NCI-H146 treated with DMSO at 0.1 percent for 48 hours (cell line): ENCODE data around the gene ITGA3.

Experiments used
- DNase-seq: peaks from one replicate; lab custom pipeline; 2025; ENCODE audit not compliant: unreplicated experiment; lab: John Stamatoyannopoulos, UW

The ITGA3 gene

GRCh38 chr17:50090971-50091917 is 35.3 kb downstream of the ITGA3 start:
- DNase-seq = no peak

GRCh38 chr17:50091918-50092285 is 36.0 kb downstream of the ITGA3 start:
- DNase-seq = no peak

- no peak for DNase-seq
Measured at GRCh38 chr17:50093246-50093645, 37.3 kb downstream of the ITGA3 start.

- DNase-seq = no peak
Measured at GRCh38 chr17:50093807-50094206, 37.9 kb downstream of the ITGA3 start.

GRCh38 chr17:50094243-50094752 is 38.4 kb downstream of the ITGA3 start:
- DNase-seq = peak; percentile 73

- peak; percentile 84 for DNase-seq
Measured at GRCh38 chr17:50094753-50095619, 39.1 kb downstream of the ITGA3 start, which contains the start of gene PDK2. Gene PDK2 (plus strand): TSS chr17:50095351. CDS start chr17:50095436, 85 bp downstream.

GRCh38 chr17:50095626-50096037 is 39.7 kb downstream of the ITGA3 start:
- DNase-seq = no peak

GRCh38 chr17:50096092-50096491 is 40.2 kb downstream of the ITGA3 start:
- no peak for DNase-seq

GRCh38 chr17:50096758-50097157 is 40.8 kb downstream of the ITGA3 start:
- no peak for DNase-seq

- no peak for DNase-seq
Measured at GRCh38 chr17:50097455-50097854, 41.5 kb downstream of the ITGA3 start.

- no peak for DNase-seq
Measured at GRCh38 chr17:50097926-50098325, 42.0 kb downstream of the ITGA3 start.

GRCh38 chr17:50098583-50098982 is 42.7 kb downstream of the ITGA3 start:
- no peak for DNase-seq

- DNase-seq = no peak
Measured at GRCh38 chr17:50099003-50099402, 43.1 kb downstream of the ITGA3 start.

GRCh38 chr17:50100480-50100883 is 44.6 kb downstream of the ITGA3 start:
- DNase-seq = no peak

GRCh38 chr17:50100921-50101345 is 45.0 kb downstream of the ITGA3 start:
- no peak for DNase-seq

GRCh38 chr17:50101346-50102163 is 45.6 kb downstream of the ITGA3 start:
- DNase-seq = no peak

GRCh38 chr17:50102164-50102991 is 46.5 kb downstream of the ITGA3 start:
- no peak for DNase-seq

GRCh38 chr17:50103252-50103651 is 47.3 kb downstream of the ITGA3 start:
- no peak for DNase-seq

- DNase-seq = no peak
Measured at GRCh38 chr17:50103941-50104340, 48.0 kb downstream of the ITGA3 start.

GRCh38 chr17:50105811-50106210 is 49.9 kb downstream of the ITGA3 start:
- DNase-seq = no peak
